HG02763 (cell line): ENCODE data around the gene CHORDC1.
"Not testable (repeated sequence)": the region's sequence is repeated elsewhere in the genome, so short reads cannot be mapped to it uniquely, and the experiment has no call there.

Experiments
- ATAC-seq: cut with Tn5 transposase; IDR thresholded peaks from one replicate; pipeline ENCODE4 v1.9.1; 2021; ENCODE audit warnings: mild to moderate bottlenecking, moderate library complexity; ENCODE audit not compliant: unreplicated experiment

Gene CHORDC1

DNA sequence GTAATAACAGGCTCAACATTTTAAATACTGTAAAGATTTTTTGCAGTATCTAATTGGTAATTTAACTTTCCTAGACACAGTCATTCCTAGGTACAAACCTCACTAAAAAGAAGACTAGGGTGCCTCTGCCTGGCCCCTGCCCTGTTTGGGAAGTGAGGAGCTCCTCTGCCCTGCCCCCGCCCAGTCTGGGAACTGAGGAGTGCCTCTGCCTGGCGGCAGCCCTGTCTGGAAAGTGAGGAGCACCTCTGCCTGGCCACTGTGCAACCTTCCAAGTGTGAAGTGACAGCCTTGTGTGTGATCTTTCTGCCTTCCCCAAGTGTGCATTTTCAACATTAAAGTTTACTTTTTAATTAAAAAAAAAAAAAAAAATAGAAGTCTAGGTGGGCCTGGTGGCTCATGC is 4.2 kb downstream of the CHORDC1 start:
- ATAC-seq: no peak

DNA sequence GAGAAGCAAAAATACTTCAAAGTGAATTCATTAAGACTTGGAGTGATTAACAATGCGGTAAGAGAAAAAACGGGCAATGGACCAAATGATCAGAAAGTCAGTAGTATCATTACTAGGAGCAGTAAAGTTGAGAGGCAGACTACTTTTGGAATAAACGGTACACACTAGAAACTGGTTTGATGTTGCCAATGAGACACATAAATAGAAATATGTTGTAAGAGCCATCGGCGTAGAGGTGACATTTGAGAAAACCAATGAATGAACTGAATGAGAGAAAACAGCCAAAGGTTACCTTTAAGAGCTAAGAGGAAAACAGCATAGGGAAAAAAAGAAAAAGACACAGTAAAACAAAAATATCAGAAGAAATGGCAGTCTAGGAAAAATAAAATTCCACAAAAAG is 6.2 kb downstream of the CHORDC1 start:
- ATAC-seq: no peak

DNA sequence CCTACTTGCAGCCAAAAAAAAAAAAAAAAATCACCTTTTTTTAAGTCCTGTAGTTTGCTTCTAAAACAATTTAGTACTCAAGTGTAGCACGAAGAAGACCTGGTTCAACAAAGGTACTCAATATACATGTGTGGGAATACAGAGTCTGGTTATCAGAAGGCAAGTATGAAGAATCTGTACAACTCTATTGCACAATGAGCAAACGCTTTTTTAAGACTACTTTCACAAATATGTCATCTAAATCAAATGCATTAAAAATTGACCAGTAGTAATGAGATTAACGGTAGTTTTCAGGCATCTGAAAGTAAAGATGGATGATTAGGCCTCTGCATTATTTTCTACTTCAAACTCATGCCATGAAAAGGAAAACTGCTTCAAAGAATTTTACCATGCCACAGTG is 9.5 kb downstream of the CHORDC1 start:
- ATAC-seq: no peak

DNA sequence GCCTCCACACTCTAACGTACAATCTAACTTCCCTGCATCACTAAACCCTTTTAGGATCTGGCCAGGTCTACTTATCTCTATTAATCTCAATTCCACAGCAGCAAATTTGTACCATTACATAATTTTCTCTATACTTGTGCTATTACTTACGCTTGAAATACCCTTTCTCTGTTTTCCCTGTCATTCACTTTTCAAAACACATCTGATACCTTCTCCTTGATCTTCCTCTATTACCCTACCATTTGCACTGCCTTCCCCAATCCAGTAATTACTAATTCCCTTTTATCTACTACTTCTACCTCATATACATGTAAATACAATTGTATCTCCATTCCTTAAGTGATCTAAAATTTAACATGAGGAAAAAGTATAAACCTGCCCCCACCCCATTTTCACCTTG is 14.0 kb downstream of the CHORDC1 start:
- no peak for ATAC-seq

DNA sequence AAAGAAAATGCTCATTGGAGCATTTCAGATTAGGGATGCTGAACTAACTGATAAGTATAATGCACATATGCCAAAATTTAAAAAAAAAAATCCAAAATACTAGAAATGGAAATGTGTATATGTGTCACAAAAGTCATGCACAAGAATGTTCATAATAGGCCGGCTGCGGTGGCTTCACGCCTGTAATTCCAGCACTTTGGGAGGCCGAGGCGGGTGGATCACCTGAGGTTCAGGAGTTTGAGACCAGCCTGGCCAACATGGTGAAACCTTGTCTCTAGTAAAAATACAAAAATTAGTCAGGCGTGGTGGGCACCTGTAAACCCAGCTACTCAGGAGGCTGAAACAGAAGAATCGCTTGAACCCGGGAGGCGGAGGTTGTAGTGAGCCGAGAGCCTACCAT is 14.9 kb downstream of the CHORDC1 start:
- ATAC-seq: not testable (repeated sequence)

DNA sequence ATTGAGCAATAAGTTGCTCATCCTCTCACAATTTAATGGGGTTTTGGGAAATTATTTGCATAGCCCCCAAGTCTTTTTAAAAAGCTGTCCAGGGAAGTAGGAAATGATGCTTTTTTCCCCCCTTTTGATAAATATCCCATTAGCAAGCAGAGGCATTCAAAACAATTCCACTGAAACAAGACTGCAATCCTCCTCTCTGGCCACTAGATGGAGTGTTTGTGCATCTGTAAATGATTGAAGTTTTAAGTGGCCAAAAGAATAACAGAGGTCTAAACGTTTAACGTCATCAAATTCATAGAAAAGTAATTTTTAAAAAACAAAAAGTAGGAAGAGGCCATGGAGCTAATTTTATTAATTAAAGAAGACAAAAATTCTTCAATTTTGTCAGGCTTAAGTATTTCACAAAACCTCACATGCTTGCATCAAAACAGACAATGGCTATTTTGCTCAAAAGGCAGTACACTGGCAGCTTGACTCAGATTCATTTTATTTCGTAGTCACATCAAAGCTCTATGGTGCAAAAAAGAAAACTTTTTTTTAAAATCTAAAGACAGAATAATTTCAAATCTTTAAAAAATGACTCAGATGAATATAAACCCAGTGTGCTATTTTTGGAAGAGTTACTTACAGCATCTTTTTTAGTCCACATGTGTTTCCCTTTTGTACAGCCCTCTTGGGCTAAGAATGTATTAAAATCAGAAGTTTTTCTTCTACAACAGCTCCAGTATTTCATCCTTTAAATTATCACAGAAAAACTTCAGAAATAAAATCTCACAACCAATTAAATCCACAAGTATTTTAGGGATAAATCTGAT is 17.8 kb downstream of the CHORDC1 start:
- ATAC-seq: peak; percentile 74

DNA sequence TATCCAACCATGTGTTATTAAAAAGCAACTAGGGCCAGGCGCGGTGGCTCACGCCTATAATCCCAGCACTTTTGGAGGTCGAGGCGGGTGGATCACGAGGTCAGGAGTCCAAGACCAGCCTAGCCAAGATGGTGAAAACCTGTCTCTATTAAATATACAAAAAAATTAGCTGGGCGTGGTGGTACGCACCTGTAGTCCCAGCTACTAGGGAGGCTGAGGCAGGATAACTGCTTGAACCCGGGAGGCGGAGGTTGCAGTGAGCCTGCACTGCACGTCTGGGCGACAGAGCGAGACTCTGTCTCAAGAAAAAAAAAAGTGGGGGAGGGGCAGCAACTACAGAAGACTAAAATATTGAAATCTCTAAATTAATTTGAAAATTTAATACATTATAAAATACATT is 18.4 kb downstream of the CHORDC1 start:
- no peak for ATAC-seq

DNA sequence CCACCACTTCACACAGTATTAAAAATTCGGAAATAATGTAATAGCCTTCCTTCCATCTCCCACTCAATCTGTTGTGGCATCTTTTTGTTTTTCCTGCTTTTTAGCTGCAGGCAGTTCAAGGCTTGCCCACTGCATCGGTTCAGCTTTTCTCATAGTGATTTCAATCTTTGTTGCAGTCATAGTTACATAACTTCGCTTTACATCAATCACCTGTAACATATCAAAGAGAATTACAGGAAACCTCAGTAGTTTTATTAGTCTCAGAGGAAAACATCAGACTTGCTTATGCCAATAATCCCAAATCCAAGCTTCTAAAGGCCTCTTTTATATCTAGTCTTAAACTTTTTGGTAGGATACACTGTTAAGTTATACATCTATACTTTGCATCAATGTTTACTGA is 20.5 kb downstream of the CHORDC1 start:
- ATAC-seq: no peak

DNA sequence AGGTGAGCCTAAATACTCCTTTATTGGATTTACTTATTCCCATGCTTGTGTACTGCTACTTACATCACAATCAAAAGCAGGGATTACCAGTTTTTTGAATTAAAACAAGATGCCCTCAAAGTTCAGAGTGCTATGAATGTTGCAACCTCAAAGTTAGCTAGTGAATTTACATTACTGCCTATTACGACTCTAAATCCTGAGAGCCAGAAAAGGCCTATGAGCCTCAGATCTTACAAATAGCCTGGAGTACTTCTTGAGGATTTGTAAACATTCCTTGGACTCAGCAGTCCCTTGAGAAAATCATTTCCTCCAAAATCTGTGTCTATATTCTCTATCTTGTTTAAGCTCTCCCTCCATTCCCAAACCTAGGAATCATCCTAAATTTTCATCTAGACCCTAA is 25.5 kb downstream of the CHORDC1 start:
- ATAC-seq: no peak

DNA sequence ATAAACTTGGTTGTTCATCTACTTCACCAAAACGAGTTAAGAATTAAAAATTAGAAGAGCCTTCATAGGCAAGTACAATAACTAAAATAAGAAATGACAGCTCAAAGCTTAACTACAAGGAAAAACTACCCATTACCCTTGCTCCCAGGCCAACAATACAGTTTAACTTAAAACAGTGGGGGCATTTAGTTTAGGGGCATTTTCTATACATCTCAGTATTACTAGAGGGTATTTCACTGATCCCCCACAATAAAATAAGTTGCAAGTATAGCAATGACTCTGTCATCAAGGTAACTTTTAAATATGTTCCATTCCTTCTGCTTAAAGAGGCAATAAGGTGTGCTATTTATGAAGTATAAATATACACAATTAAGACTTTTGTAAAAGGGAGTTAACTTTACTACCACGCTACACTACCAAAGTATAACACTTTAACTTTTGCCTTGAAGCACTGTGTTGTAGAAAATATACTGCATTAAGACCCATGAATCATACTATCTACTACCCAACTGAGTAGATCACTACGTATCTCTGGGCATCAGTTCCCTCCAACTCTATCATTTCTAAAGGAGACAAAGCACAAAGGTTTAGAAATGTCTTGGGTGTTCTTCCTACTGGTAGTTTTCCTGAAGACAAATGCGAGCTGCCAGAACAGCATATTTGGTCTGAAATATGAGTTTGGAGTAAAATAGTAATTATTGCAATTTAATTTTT is 29.8 kb downstream of the CHORDC1 start:
- ATAC-seq: no peak

DNA sequence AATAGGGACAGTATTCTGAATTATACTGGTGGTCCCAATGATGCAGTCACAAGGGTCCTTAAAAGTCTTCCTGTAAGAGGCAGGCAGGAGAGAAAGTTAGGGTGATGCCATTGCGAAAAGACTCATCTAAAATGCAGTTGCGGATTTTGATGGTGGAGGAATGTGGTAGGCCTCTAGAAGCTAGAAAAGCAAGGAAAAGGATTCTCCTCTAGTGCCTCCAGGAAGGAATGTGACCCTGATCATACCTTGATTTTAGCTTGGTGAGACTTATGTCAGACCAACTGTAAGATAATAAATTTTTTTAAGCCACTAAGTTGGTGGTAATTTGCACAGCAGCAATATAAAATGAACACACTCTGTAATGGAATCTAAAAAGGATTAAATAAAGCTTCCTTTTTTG is 33.8 kb downstream of the CHORDC1 start:
- no peak for ATAC-seq

DNA sequence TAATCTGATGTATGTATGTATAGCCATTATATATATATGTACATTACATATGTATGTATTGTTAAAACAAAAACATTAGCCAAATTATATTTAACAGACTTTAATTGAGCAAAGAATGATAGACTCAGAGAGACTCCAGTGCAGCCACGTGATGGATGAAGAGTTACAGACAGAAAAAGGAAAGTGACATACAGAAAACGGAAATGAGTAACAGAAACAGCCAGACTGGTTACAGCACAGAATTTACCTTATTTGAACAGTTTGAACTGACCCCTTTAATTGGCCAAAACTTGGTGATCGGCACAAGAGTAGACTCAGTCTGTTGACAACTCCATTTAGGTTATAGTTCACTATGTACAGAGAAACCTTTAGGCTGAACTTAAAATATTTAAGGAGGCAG is 35.0 kb downstream of the CHORDC1 start:
- no peak for ATAC-seq

DNA sequence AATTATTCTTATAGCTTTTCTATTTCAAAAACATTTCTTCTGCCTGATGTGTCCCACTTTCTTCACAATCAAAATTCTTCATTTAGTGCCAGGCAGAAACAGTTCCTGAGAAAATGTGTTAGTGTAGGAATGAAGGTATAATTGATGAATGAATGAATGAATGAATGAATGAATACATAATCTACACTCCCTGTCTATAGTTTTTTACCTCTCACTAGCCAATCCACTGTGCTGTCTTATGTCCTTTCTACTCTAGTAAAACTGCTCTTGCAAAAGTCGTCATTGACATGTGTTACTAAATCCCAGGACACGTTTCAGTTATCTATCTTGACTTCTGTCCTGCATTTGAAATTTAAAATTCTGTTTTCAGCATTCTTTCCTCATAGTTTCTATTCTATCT is 42.9 kb downstream of the CHORDC1 start:
- no peak for ATAC-seq

DNA sequence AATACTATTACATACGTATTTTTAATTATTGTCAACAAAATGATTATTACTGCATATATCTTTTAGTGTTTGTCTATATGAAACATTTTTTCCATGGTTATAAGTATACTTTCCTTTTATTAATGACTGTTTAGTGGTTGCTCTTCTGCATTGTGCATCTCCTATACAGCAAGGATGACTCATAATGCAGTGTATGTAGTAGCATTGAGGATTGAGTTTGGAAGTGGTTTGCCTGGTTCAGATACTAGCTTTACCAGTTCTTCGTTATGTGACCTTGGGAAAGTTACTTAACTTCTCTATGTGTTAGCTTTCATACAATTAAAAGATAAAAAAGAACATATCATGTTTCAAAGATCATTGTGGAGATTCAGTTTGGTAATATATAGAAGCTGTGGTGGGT is 44.1 kb downstream of the CHORDC1 start:
- no peak for ATAC-seq

DNA sequence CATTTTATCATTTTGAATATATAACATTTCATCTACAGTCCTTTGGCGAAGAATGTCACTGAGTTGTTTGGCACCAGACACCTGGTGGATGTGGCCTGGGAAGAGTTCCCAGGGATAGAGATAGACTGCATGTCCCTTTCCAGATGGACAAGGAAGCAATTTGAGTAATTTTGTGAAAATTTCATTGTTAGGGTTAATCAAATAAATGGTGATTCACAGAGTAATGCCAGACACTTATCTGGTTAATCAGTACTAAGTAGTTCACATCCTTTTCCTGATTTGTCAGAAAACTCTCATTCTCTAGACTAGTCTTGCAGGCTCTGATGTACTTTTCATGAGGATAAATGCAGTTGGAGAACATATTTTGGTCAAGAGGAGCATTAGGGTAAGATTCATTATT is 46.8 kb downstream of the CHORDC1 start:
- no peak for ATAC-seq

DNA sequence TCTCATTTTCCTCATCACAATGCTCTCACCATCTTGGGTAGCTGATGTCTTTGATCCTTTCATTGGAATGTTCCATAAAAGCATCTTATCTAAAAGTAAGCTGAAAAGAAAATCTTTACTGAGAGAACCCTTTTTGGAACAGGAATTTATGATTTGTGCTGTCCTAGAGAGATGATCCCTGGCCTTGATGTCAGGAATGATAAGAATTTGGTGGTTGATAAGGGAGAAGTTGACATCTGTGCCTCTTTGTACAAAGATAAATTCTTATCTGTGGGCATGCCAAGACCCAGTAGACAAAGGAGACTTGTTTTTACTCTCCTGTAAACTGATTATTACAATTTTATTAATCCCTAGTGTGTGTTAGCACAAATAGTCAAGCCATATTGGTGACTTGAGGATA is 51.5 kb downstream of the CHORDC1 start:
- no peak for ATAC-seq

DNA sequence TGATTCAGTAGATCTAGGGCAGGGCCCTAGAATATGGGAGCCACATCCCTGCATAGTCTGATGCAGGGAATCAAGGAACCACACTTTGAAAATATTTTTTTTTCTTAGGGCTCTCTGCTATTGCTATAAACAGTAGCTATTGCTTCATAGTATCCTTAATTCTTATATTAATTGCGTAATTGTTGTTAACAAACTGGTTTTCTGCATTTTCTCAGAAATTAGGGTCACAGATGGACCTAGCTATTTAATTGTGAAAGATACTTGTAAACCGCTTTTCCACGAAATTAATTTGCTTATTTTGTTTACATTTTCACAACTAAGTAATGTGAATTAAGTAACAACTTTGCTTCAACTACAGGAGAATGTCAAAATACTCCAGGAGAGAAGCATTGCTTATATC is 54.3 kb downstream of the CHORDC1 start:
- no peak for ATAC-seq

DNA sequence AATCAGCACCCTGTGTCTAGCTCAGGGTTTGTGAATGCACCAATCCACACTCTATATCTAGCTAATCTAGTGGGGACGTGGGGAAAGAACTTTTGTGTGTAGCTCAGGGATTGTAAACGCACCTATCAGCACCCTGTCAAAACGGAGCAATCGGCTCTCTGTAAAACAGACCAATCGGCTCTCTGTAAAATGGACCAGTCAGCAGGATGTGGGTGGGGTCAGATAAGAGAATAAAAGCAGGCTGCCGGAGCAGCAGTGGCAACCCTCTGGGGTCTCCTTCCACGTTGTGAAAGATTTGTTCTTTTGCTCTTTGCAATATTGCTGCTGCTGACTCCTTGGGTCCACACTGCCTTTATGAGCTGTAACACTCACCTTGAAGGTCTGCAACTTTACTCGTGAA is 55.1 kb downstream of the CHORDC1 start:
- not testable (repeated sequence) for ATAC-seq

DNA sequence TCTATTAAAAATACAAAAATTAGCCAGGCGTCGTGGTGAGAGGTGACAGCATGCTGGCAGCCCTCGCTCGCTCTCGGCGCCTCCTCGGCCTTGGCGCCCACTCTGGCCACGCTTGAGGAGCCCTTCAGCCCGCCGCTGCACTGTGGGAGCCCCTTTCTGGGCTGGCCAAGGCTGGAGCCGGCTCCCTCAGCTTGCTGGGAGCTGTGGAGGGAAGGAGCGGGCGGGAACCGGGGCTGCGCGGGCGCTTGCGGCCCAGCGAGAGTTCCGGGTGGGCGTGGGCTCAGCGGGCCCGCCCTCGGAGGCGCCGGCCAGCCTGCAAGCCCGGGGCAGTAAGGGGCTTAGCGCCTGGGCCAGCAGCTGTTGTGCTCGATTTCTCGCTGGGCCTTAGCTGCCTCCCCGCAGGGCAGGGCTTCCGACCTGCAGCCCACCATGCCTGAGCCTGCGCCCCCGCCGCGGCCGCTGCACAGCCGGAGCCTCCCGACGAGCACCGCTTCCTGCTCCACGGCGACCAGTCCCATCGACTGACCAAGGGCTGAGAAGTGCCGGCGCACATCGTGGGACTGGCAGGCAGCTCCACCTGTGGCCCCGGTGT is 55.8 kb downstream of the CHORDC1 start:
- not testable (repeated sequence) for ATAC-seq
